Measurements from ENCODE around the gene PACS1.

GRCh38 chr11:66189031-66189745 is 119.1 kb downstream of the PACS1 start:
- TF ChIP-seq, protein P1, sequence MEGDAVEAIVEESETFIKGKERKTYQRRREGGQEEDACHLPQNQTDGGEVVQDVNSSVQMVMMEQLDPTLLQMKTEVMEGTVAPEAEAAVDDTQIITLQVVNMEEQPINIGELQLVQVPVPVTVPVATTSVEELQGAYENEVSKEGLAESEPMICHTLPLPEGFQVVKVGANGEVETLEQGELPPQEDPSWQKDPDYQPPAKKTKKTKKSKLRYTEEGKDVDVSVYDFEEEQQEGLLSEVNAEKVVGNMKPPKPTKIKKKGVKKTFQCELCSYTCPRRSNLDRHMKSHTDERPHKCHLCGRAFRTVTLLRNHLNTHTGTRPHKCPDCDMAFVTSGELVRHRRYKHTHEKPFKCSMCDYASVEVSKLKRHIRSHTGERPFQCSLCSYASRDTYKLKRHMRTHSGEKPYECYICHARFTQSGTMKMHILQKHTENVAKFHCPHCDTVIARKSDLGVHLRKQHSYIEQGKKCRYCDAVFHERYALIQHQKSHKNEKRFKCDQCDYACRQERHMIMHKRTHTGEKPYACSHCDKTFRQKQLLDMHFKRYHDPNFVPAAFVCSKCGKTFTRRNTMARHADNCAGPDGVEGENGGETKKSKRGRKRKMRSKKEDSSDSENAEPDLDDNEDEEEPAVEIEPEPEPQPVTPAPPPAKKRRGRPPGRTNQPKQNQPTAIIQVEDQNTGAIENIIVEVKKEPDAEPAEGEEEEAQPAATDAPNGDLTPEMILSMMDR (IDR thresholded peaks at IDR 0.05) = no peak
- no peak for TF ChIP-seq EZH2 (IDR thresholded peaks at IDR 0.05; ENCODE audit: borderline replicate concordance, insufficient read depth, low read depth, low read length, poor library complexity, severe bottlenecking)
